H9 (cell line): ENCODE results near the gene KIF26B. TPM values are rescaled to one million over a fixed set of nuclear protein-coding genes. Genes with fewer than 3 reads are reported as not detected.

Experiments used
- DNase-seq: peaks from one replicate; pipeline ENCODE4 v3.0.0-alpha.2; 2017
- H2AFZ ChIP-seq: one replicate; pipeline ENCODE4 v1.6.1; 2013; ENCODE audit warnings: mild to moderate bottlenecking, low read length, control low read depth, moderate library complexity
- H2AK5ac ChIP-seq: 2 replicates; pipeline ENCODE4 v1.6.1; 2013; ENCODE audit warnings: low read length, control low read depth, mixed read lengths; ENCODE audit not compliant: insufficient read length
- H2BK120ac ChIP-seq: one replicate; pipeline ENCODE4 v1.6.1; 2013; ENCODE audit warnings: low read depth, mild to moderate bottlenecking, low read length, control low read depth, inconsistent platforms; ENCODE audit not compliant: poor library complexity, severe bottlenecking
- H2BK12ac ChIP-seq: 2 replicates; pipeline ENCODE4 v1.6.1; 2013; ENCODE audit warnings: low read length, control low read depth, mixed read lengths, low read depth; ENCODE audit not compliant: insufficient read length
- H2BK15ac ChIP-seq: 2 replicates; pipeline ENCODE4 v1.6.1; 2013; ENCODE audit warnings: low read depth, low read length, control low read depth
- H2BK20ac ChIP-seq: one replicate; pipeline ENCODE4 v1.6.1; 2013; ENCODE audit warnings: low read depth, mild to moderate bottlenecking, low read length, control low read depth, inconsistent platforms; ENCODE audit not compliant: poor library complexity, severe bottlenecking
- H2BK5ac ChIP-seq: 2 replicates; pipeline ENCODE4 v1.6.1; 2013; ENCODE audit warnings: low read length, control low read depth, mixed read lengths; ENCODE audit not compliant: insufficient read length
- H3K14ac ChIP-seq: 2 replicates; pipeline ENCODE4 v1.6.1; 2013; ENCODE audit warnings: low read length, control low read depth; ENCODE audit not compliant: insufficient read depth
- H3K18ac ChIP-seq: 2 replicates; pipeline ENCODE4 v1.6.1; 2013; ENCODE audit warnings: low read depth, mild to moderate bottlenecking, mixed read lengths, low read length, control low read depth; ENCODE audit not compliant: insufficient read length
- H3K23ac ChIP-seq: 2 replicates; pipeline ENCODE4 v1.6.1; 2013; ENCODE audit warnings: low read length, control low read depth, mixed read lengths, low read depth; ENCODE audit not compliant: insufficient read length
- H3K23me2 ChIP-seq: 2 replicates; pipeline ENCODE4 v1.6.1; 2013; ENCODE audit warnings: low read depth, mild to moderate bottlenecking, mixed read lengths, low read length, control low read depth; ENCODE audit not compliant: insufficient read length, poor library complexity, severe bottlenecking
- H3K27ac ChIP-seq: 2 replicates; pipeline ENCODE4 v1.5.1; 2013; ENCODE audit warnings: low read length, control low read depth, mixed read lengths, low read depth; ENCODE audit not compliant: insufficient read length
- H3K27me3 ChIP-seq: 2 replicates; pipeline ENCODE4 v1.6.1; 2013; ENCODE audit warnings: low read length, control low read depth, inconsistent platforms; ENCODE audit not compliant: insufficient read depth
- H3K4ac ChIP-seq: 2 replicates; pipeline ENCODE4 v1.6.1; 2013; ENCODE audit warnings: low read depth, mild to moderate bottlenecking, control low read depth, inconsistent platforms, low read length, moderate library complexity
- H3K4me1 ChIP-seq: 2 replicates; pipeline ENCODE4 v1.6.1; 2013; ENCODE audit warnings: low read length, control low read depth, inconsistent platforms; ENCODE audit not compliant: insufficient read depth
- H3K4me2 ChIP-seq: 2 replicates; pipeline ENCODE4 v1.6.1; 2013; ENCODE audit warnings: low read length, control low read depth, mixed read lengths; ENCODE audit not compliant: insufficient read length, insufficient read depth
- H3K56ac ChIP-seq: 2 replicates; pipeline ENCODE4 v1.6.1; 2013; ENCODE audit warnings: low read depth, mild to moderate bottlenecking, mixed read lengths, low read length, control low read depth; ENCODE audit not compliant: insufficient read length
- H3K79me1 ChIP-seq: 2 replicates; pipeline ENCODE4 v1.6.1; 2013; ENCODE audit warnings: low read depth, mild to moderate bottlenecking, moderate library complexity, low read length, control low read depth, inconsistent platforms; ENCODE audit not compliant: insufficient read depth, poor library complexity, severe bottlenecking
- H3K79me2 ChIP-seq: 2 replicates; pipeline ENCODE4 v1.6.1; 2013; ENCODE audit warnings: low read length, control low read depth, inconsistent platforms; ENCODE audit not compliant: insufficient read depth
- H3K9ac ChIP-seq: 2 replicates; pipeline ENCODE4 v1.6.1; 2013; ENCODE audit warnings: low read length, control low read depth, mixed read lengths; ENCODE audit not compliant: insufficient read length; ENCODE audit errors: extremely low read depth
- H3K9me3 ChIP-seq: one replicate; pipeline ENCODE4 v1.6.1; 2013; ENCODE audit warnings: low read depth, low read length, inconsistent platforms; ENCODE audit not compliant: control insufficient read depth
- H3T11ph ChIP-seq: one replicate; pipeline ENCODE4 v1.6.1; 2013; ENCODE audit warnings: mild to moderate bottlenecking, low read length, control low read depth, inconsistent platforms
- H4K20me1 ChIP-seq: one replicate; pipeline ENCODE4 v1.6.1; 2013; ENCODE audit not compliant: control insufficient read depth, insufficient read length, insufficient read depth
- H4K5ac ChIP-seq: 2 replicates; pipeline ENCODE4 v1.6.1; 2013; ENCODE audit warnings: low read depth, mild to moderate bottlenecking, mixed read lengths, low read length, control low read depth; ENCODE audit not compliant: insufficient read length
- H4K8ac ChIP-seq: replicated peaks from 2 replicates; pipeline ENCODE4 v1.6.1; 2013; ENCODE audit warnings: low read length, control low read depth, mixed read lengths, low read depth; ENCODE audit not compliant: insufficient read length
- H4K91ac ChIP-seq: 2 replicates; pipeline ENCODE4 v1.6.1; 2013; ENCODE audit warnings: low read depth, mild to moderate bottlenecking, moderate library complexity, mixed read lengths, low read length, control low read depth; ENCODE audit not compliant: insufficient read length
- H3K27ac Mint-ChIP-seq, 3 experiments: 2 replicates in 2 of 3; 3 replicates in 1 of 3; pipeline ENCODE4 v1.8.0; 2020 to 2021; ENCODE audit warnings: mixed read lengths in 3 of 3, mild to moderate bottlenecking in 1 of 3, moderate library complexity in 1 of 3
- H3K27me3 Mint-ChIP-seq: 2 replicates; pipeline ENCODE4 v1.8.0; 2021; ENCODE audit warnings: low read depth, mild to moderate bottlenecking, moderate library complexity, mixed read lengths
- H3K36me3 Mint-ChIP-seq, 3 experiments: 2 replicates in 2 of 3; 3 replicates in 1 of 3; pipeline ENCODE4 v1.8.0; 2020 to 2021; ENCODE audit warnings: low read depth in 3 of 3, mixed read lengths in 3 of 3; ENCODE audit not compliant: insufficient read depth in 1 of 3
- H3K4me1 Mint-ChIP-seq, 2 experiments: 2 replicates each; pipeline ENCODE4 v1.8.0; 2020; ENCODE audit warnings: mixed read lengths in 2 of 2
- H3K4me3 Mint-ChIP-seq, 2 experiments: 2 replicates in 1 of 2; 3 replicates in 1 of 2; pipeline ENCODE4 v1.8.0; 2020 to 2021; ENCODE audit warnings: mild to moderate bottlenecking in 2 of 2, mixed read lengths in 2 of 2, moderate library complexity in 1 of 2
- H3K9me3 Mint-ChIP-seq, 2 experiments: 2 replicates in 1 of 2; 3 replicates in 1 of 2; pipeline ENCODE4 v1.8.0; 2020; ENCODE audit warnings: mild to moderate bottlenecking in 2 of 2, mixed read lengths in 2 of 2, moderate library complexity in 1 of 2
- WGBS: extraction: QIAGEN DNeasy Blood & Tissue Kit; methylation state at CpG from one replicate; pipeline ENCODE4 v1.1.7; 2013; ENCODE audit warnings: missing lambda C conversion rate, low lambda C conversion rate, mixed read lengths; ENCODE audit not compliant: insufficient read length; ENCODE audit errors: extremely low coverage; 5-methylcytosine and 5-hydroxymethylcytosine counted together
- total RNA-seq: library from RNA; stranded (reverse); gene quantifications from 2 replicates; pipeline ENCODE4 v1.2.1, GENCODE V29; 2021
- TF ChIP-seq, protein P1 (sequence below): fragments of 200-600 bp; sonication (generic); conservative IDR thresholded peaks from 3 replicates; pipeline ENCODE4 v1.8.0; 2021; ENCODE audit warnings: antibody characterized with exemption, mild to moderate bottlenecking

KIF26B gene
- total RNA-seq, 1 experiment from 2014 or later: 0.13 TPM

DNA sequence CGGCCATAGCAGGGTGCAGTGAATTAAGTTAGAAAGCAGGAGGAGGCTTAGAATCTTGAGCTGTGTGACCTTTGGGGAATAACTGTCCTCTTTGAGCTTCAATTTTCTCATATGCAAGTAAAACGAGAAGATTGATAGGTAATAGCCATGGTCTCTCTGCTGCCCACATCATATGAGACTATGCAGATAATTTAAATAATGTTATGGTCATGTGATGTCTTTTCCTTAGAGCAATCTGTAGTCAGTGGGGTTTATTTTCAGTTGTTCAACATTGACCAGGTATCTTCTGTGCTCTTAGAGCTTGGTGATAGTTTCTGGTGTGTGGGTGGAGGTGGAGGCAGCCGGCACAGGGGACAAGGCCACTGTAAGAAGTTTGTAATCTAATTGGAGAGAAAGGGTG is 537.1 kb downstream of the KIF26B start:
- Mint-ChIP-seq H3K4me3 (no peak overlapping the region), H3K36me3 (no peaks in the 10 kb centered on the region), H3K27me3 (peaks cover 23% of the 10 kb centered on the region), H3K9me3 (no peaks in the 10 kb centered on the region; a peak in 1 of 5 replicates), H3K4me1 (peaks cover 0 to 2% of the 10 kb centered on the region in 2 experiments; a peak in 2 of 4 replicates), H3K27ac (no peak overlapping the region)
- no peak overlapping the region for H2AFZ ChIP-seq
- H3T11ph ChIP-seq: no peak overlapping the region
- no peak overlapping the region for H3K27ac ChIP-seq
- H3K79me1 ChIP-seq: no peaks in the 10 kb centered on the region
- no peak overlapping the region for H3K9ac ChIP-seq
- no peak overlapping the region for H3K18ac ChIP-seq
- H4K5ac ChIP-seq: no peak overlapping the region
- H3K9me3 ChIP-seq: no peaks in the 10 kb centered on the region
- H2AK5ac ChIP-seq: no peak overlapping the region
- H2BK5ac ChIP-seq: no peak overlapping the region
- no peaks in the 10 kb centered on the region for H3K79me2 ChIP-seq
- H3K4ac ChIP-seq: no peak overlapping the region
- no peak overlapping the region for H4K91ac ChIP-seq
- WGBS: no CpG with 5 or more reads among the region's 3 CpGs
- H3K23me2 ChIP-seq: no peaks in the 10 kb centered on the region
- no peak overlapping the region for H2BK120ac ChIP-seq
- H2BK12ac ChIP-seq: no peak overlapping the region
- H3K4me1 ChIP-seq: no peaks in the 10 kb centered on the region
- H3K14ac ChIP-seq: no peak overlapping the region
- no peak overlapping the region for H2BK15ac ChIP-seq
- no peaks in the 10 kb centered on the region for H4K20me1 ChIP-seq
- TF ChIP-seq, protein P1, sequence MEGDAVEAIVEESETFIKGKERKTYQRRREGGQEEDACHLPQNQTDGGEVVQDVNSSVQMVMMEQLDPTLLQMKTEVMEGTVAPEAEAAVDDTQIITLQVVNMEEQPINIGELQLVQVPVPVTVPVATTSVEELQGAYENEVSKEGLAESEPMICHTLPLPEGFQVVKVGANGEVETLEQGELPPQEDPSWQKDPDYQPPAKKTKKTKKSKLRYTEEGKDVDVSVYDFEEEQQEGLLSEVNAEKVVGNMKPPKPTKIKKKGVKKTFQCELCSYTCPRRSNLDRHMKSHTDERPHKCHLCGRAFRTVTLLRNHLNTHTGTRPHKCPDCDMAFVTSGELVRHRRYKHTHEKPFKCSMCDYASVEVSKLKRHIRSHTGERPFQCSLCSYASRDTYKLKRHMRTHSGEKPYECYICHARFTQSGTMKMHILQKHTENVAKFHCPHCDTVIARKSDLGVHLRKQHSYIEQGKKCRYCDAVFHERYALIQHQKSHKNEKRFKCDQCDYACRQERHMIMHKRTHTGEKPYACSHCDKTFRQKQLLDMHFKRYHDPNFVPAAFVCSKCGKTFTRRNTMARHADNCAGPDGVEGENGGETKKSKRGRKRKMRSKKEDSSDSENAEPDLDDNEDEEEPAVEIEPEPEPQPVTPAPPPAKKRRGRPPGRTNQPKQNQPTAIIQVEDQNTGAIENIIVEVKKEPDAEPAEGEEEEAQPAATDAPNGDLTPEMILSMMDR: no peak
- H3K56ac ChIP-seq: no peak overlapping the region
- H3K23ac ChIP-seq: no peak overlapping the region
- H2BK20ac ChIP-seq: no peak overlapping the region
- H3K27me3 ChIP-seq: no peaks in the 10 kb centered on the region
- no peak overlapping the region for H4K8ac ChIP-seq
- no peak overlapping the region for H3K4me2 ChIP-seq
- DNase-seq: no peak
